Neural cell (in vitro differentiated cells): ENCODE results near the gene COBLL1. TPM values are rescaled to one million over a fixed set of nuclear protein-coding genes. Genes with fewer than 3 reads are reported as not detected.
"Not testable (repeated sequence)": the region's sequence is repeated elsewhere in the genome, so short reads cannot be mapped to it uniquely, and the experiment has no call there.

Source experiments
- H2AFZ ChIP-seq: fragments of 200-600, 300-800 bp; sonication (generic), shearing (Covaris generic); 2 replicates; pipeline ENCODE4 v1.6.0; 2014; ENCODE audit warnings: low read depth, mild to moderate bottlenecking, antibody characterized with exemption, low read length, moderate library complexity
- H3F3A ChIP-seq: fragments of 200-600 bp; shearing (Covaris generic); 2 replicates; pipeline ENCODE4 v1.6.1; 2016; ENCODE audit warnings: mild to moderate bottlenecking, moderate library complexity, mixed read lengths, antibody characterized with exemption, low read length; ENCODE audit not compliant: insufficient read depth, poor library complexity, severe bottlenecking
- H3K27ac ChIP-seq: fragments of 200-600, 300-800 bp; sonication (generic), shearing (Covaris generic); 2 replicates; pipeline ENCODE4 v1.5.1; 2014; ENCODE audit warnings: mild to moderate bottlenecking, low read length, moderate library complexity
- H3K27me3 ChIP-seq: fragments of 300-800, 200-600 bp; sonication (generic), shearing (Covaris generic); 2 replicates; pipeline ENCODE4 v1.6.0; 2014; ENCODE audit warnings: mild to moderate bottlenecking, low read depth, low read length, moderate library complexity; ENCODE audit not compliant: insufficient read depth
- H3K36me3 ChIP-seq: fragments of 300-800, 200-600 bp; sonication (generic), shearing (Covaris generic); 2 replicates; pipeline ENCODE4 v1.5.1; 2014; ENCODE audit warnings: mild to moderate bottlenecking, antibody characterized with exemption, low read length, moderate library complexity; ENCODE audit not compliant: insufficient read depth
- H3K4me2 ChIP-seq: fragments of 300-800, 200-600 bp; sonication (generic), shearing (Covaris generic); 2 replicates; pipeline ENCODE4 v1.6.0; 2014; ENCODE audit warnings: mild to moderate bottlenecking, low read length
- H3K4me3 ChIP-seq: fragments of 300-800, 200-600 bp; sonication (generic), shearing (Covaris generic); 2 replicates; pipeline ENCODE4 v1.5.1; 2014; ENCODE audit warnings: mild to moderate bottlenecking, low read length, moderate library complexity
- H3K79me2 ChIP-seq: fragments of 200-600 bp; shearing (Covaris generic); replicated peaks from 2 replicates; pipeline ENCODE4 v1.6.0; 2014; ENCODE audit warnings: mild to moderate bottlenecking, low read length, moderate library complexity; ENCODE audit not compliant: insufficient read depth
- H3K9ac ChIP-seq: fragments of 300-800, 200-600 bp; sonication (generic), shearing (Covaris generic); 2 replicates; pipeline ENCODE4 v1.6.1; 2016; ENCODE audit warnings: mild to moderate bottlenecking, low read length, mixed read lengths
- H3K9me2 ChIP-seq: fragments of 200-600 bp; shearing (Covaris generic); 2 replicates; pipeline ENCODE4 v1.6.1; 2016; ENCODE audit warnings: mild to moderate bottlenecking, low read length, mixed read lengths; ENCODE audit not compliant: insufficient read depth
- H3K9me3 ChIP-seq: fragments of 200-600, 300-800 bp; sonication (generic), shearing (Covaris generic); 2 replicates; pipeline ENCODE4 v1.6.1; 2016; ENCODE audit warnings: mild to moderate bottlenecking, mixed run types, low read length, moderate library complexity, mixed read lengths
- H4K20me1 ChIP-seq: fragments of 200-600 bp; shearing (Covaris generic); 2 replicates; pipeline ENCODE4 v1.6.1; 2016; ENCODE audit warnings: mild to moderate bottlenecking, mixed run types; ENCODE audit not compliant: insufficient read depth
- CTCF ChIP-seq: fragments of 450-650 bp; IDR thresholded peaks from 2 replicates; pipeline ENCODE4 v1.5.1; 2014; ENCODE audit warnings: antibody characterized with exemption, mild to moderate bottlenecking, moderate library complexity; ENCODE audit not compliant: poor library complexity, severe bottlenecking
- EP300 ChIP-seq: fragments of 450-650 bp; conservative IDR thresholded peaks from 2 replicates; pipeline ENCODE4 v1.6.1; 2014; ENCODE audit warnings: antibody characterized with exemption, mild to moderate bottlenecking, moderate library complexity; ENCODE audit not compliant: poor library complexity, severe bottlenecking
- EZH2 ChIP-seq: fragments of 200-600, 300-800 bp; shearing (Covaris generic), sonication (generic); IDR thresholded peaks from 2 replicates; pipeline ENCODE4 v1.6.1; 2014; ENCODE audit warnings: antibody characterized with exemption, low read length, borderline replicate concordance, mild to moderate bottlenecking; ENCODE audit not compliant: insufficient read depth, poor library complexity, severe bottlenecking
- MXI1 ChIP-seq: fragments of 450-650 bp; conservative IDR thresholded peaks from 2 replicates; pipeline ENCODE4 v1.6.1; 2014; ENCODE audit warnings: antibody characterized with exemption, mild to moderate bottlenecking; ENCODE audit not compliant: poor library complexity, severe bottlenecking
- POLR2AphosphoS5 ChIP-seq: IDR thresholded peaks from 2 replicates; pipeline ENCODE4 v1.6.1; 2012
- RAD21 ChIP-seq: fragments of 450-650 bp; conservative IDR thresholded peaks from 2 replicates; pipeline ENCODE4 v1.6.1; 2014; ENCODE audit warnings: antibody characterized with exemption, mild to moderate bottlenecking, moderate library complexity
- REST ChIP-seq: IDR thresholded peaks from 2 replicates; pipeline ENCODE4 v1.6.1; 2012; ENCODE audit warnings: borderline replicate concordance
- SMC3 ChIP-seq: fragments of 450-650 bp; conservative IDR thresholded peaks from 2 replicates; pipeline ENCODE4 v1.6.1; 2014; ENCODE audit warnings: antibody characterized with exemption, mild to moderate bottlenecking, moderate library complexity; ENCODE audit not compliant: poor library complexity
- TAF1 ChIP-seq: IDR thresholded peaks from 2 replicates; pipeline ENCODE4 v1.6.1; 2012; ENCODE audit warnings: low read depth
- polyA plus RNA-seq: library from polyadenylated mRNA; depleted of rRNA; stranded (reverse); fragments of >200 nt; gene quantifications from 2 replicates; pipeline ENCODE4 v1.2.3, GENCODE V29; 2014

Gene COBLL1
- polyA plus RNA-seq, 1 donor from 2014 or later, result 0.11 TPM

- Histone ChIP-seq H3K27me3 (no peaks in the 10 kb centered on the region), H3K9me2 (no peaks in the 10 kb centered on the region), H3K4me2 (no peak overlapping the region), H3K9ac (no peak overlapping the region), H3K9me3 (no peaks in the 10 kb centered on the region), H3F3A (no peaks in the 10 kb centered on the region), H3K27ac (no peak overlapping the region), H2AFZ (no peak overlapping the region), H3K36me3 (no peaks in the 10 kb centered on the region), H3K79me2 (no peaks in the 10 kb centered on the region), H4K20me1 (no peaks in the 10 kb centered on the region), H3K4me3 (no peak overlapping the region)
- no peak for TF ChIP-seq CTCF
- no peak for TF ChIP-seq MXI1
- no peak for TF ChIP-seq SMC3
- no peak for TF ChIP-seq POLR2AphosphoS5
- no peak for TF ChIP-seq EP300
- TF ChIP-seq EZH2, result no peak
- no peak for TF ChIP-seq RAD21
- no peak for TF ChIP-seq TAF1
- no peak for TF ChIP-seq REST
Measured at GRCh38 chr2:164710837-164711765, 130.5 kb downstream of the COBLL1 start.

- not testable (repeated sequence) for H3K9me3 ChIP-seq, H3K9ac ChIP-seq, H4K20me1 ChIP-seq, H3K79me2 ChIP-seq, H3K9me2 ChIP-seq, H3K36me3 ChIP-seq, H3K27me3 ChIP-seq, H3K4me3 ChIP-seq, H3K4me2 ChIP-seq, H3F3A ChIP-seq, H3K27ac ChIP-seq, H2AFZ ChIP-seq
Measured at GRCh38 chr2:164710252-164710836, 131.3 kb downstream of the COBLL1 start.
